Right atrium auricular region (tissue), 2 donors: Measurements from ENCODE around the gene EHD4. TPM values are rescaled to one million over a fixed set of nuclear protein-coding genes. Genes with fewer than 3 reads are reported as not detected.
A peak's percentile ranks its signal among the peaks of the same experiment; 100 is the strongest.

Experiments
- DNase-seq: peaks from one replicate; pipeline ENCODE4 v3.0.0-alpha.2; 2019; ENCODE audit warnings: low spot score
- H3K27ac ChIP-seq, 2 donors: fragments of 200-600 bp; sonication (generic); 1 replicate in 1 of 2; 2 replicates in 1 of 2; pipeline ENCODE4 v1.5.1; 2016 to 2019
- H3K27me3 ChIP-seq, 2 donors: fragments of 200-600 bp; sonication (generic); one replicate each; pipeline versions ENCODE4 v1.5.1 to v1.6.0; 2017 to 2019
- H3K36me3 ChIP-seq: fragments of 200-600 bp; sonication (generic); one replicate; pipeline ENCODE4 v1.5.1; 2016
- H3K4me1 ChIP-seq, 2 donors: fragments of 200-600 bp; sonication (generic); one replicate each; pipeline versions ENCODE4 v1.5.1 to v1.6.0; 2017 to 2019
- H3K4me3 ChIP-seq, 2 donors: fragments of 200-600 bp; sonication (generic); 1 replicate in 1 of 2; 2 replicates in 1 of 2; pipeline ENCODE4 v1.5.1; 2017 to 2019; ENCODE audit warnings: mild to moderate bottlenecking in 1 of 2, moderate library complexity in 1 of 2
- H3K9me3 ChIP-seq, 2 donors: fragments of 200-600 bp; sonication (generic); one replicate each; pipeline ENCODE4 v1.5.1; 2019
- total RNA-seq, 2 donors: library from RNA; depleted of rRNA; stranded (reverse); fragments of >200 nt; gene quantifications; one replicate each; pipeline ENCODE4 v1.1.0, GENCODE V29; 2016
- TF ChIP-seq, protein P1 (sequence below), 2 donors: fragments of 200-600 bp; sonication (generic); IDR thresholded peaks; one replicate each; pipeline ENCODE4 v1.5.1; 2019; ENCODE audit warnings: antibody characterized with exemption in 2 of 2

Gene EHD4
- total RNA-seq, 2 donors from 2014 or later: 22.2 to 26.3 TPM

DNA sequence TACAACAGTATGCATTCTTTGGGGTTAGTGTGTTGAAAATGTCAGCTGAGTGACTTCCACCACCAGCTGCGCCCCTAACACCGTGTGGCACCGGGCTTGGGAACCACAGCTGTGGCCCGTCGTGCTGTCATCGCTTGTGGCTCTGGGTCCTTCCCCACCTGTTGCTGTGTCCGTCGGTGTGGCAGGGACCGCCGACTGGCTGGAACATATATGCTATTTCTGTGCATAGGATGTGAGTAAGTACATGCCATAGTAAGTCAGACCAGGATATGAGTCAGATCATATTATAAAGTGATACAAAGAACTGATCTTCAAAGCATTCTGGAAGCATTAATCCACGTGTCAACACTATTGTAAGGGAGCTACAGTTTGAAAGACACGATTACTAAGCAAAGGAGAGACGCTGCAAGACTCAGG, 31.9 kb downstream of the EHD4 start:
- Histone ChIP-seq H3K9me3 (no peaks in the 10 kb centered on the region), H3K4me1 (peaks cover 0 to 63% of the 10 kb centered on the region in 2 donors), H3K27me3 (no peaks in the 10 kb centered on the region), H3K36me3 (no peaks in the 10 kb centered on the region), H3K27ac (peak overlapping the region in 1 of 2 donors; percentile 24), H3K4me3 (no peak overlapping the region)
- no peak for DNase-seq
- TF ChIP-seq, protein P1, sequence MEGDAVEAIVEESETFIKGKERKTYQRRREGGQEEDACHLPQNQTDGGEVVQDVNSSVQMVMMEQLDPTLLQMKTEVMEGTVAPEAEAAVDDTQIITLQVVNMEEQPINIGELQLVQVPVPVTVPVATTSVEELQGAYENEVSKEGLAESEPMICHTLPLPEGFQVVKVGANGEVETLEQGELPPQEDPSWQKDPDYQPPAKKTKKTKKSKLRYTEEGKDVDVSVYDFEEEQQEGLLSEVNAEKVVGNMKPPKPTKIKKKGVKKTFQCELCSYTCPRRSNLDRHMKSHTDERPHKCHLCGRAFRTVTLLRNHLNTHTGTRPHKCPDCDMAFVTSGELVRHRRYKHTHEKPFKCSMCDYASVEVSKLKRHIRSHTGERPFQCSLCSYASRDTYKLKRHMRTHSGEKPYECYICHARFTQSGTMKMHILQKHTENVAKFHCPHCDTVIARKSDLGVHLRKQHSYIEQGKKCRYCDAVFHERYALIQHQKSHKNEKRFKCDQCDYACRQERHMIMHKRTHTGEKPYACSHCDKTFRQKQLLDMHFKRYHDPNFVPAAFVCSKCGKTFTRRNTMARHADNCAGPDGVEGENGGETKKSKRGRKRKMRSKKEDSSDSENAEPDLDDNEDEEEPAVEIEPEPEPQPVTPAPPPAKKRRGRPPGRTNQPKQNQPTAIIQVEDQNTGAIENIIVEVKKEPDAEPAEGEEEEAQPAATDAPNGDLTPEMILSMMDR (IDR thresholded peaks at IDR 0.05): no peak

DNA sequence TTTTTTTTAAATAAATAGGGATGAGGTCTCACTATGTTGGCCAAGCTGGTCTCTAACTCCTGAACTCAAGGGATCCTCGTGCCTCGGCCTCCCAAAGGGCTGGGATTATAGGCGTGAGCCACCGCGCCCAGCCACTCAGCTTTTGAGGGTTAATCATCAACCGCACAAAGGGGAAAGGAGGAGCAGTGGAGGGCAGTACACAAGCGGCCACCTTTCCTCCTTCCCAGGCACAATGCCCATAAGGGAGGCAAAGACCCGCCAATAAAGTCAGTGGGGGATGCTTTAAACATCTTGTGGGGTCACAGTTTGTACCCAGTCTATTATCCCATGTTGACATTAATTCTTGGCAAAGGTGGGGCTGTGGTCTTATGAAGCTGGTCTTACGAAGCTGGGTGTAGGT, 32.4 kb downstream of the EHD4 start:
- DNase-seq: no peak
- H3K9me3 ChIP-seq: no peaks in the 10 kb centered on the region
- H3K27me3 ChIP-seq: no peaks in the 10 kb centered on the region
- no peaks in the 10 kb centered on the region for H3K36me3 ChIP-seq
- H3K4me1 ChIP-seq: peaks cover 0 to 63% of the 10 kb centered on the region in 2 donors
- TF ChIP-seq, protein P1 (IDR thresholded peaks at IDR 0.05): no peak
- peak overlapping the region in 1 of 2 donors; percentile 24 for H3K27ac ChIP-seq
- H3K4me3 ChIP-seq: no peak overlapping the region

DNA sequence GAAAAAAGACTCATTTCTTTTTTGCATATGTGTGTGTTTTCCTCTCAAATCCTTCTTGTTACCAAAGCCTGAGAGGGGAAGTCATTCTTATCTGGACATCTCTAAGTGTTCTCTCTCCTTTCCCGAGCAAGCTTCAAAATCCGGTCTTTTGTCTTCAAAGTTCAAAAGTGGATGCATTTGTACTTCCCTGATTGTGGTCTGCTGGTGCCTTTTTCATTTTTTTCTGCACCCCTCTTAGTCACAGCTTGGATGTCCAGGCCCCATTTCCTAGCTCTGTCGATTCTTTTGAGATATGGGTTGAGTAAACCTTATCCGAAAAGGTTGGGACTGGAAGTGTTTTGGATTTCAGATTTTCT, 34.8 kb downstream of the EHD4 start:
- DNase-seq: no peak
- peak overlapping the region; percentile 52 to 68 for H3K27ac ChIP-seq
- no peaks in the 10 kb centered on the region for H3K27me3 ChIP-seq
- H3K9me3 ChIP-seq: no peaks in the 10 kb centered on the region
- no peak overlapping the region for H3K4me3 ChIP-seq
- TF ChIP-seq, protein P1 (IDR thresholded peaks at IDR 0.05): no peak
- H3K4me1 ChIP-seq: peaks cover 0 to 70% of the 10 kb centered on the region in 2 donors
- no peaks in the 10 kb centered on the region for H3K36me3 ChIP-seq

DNA sequence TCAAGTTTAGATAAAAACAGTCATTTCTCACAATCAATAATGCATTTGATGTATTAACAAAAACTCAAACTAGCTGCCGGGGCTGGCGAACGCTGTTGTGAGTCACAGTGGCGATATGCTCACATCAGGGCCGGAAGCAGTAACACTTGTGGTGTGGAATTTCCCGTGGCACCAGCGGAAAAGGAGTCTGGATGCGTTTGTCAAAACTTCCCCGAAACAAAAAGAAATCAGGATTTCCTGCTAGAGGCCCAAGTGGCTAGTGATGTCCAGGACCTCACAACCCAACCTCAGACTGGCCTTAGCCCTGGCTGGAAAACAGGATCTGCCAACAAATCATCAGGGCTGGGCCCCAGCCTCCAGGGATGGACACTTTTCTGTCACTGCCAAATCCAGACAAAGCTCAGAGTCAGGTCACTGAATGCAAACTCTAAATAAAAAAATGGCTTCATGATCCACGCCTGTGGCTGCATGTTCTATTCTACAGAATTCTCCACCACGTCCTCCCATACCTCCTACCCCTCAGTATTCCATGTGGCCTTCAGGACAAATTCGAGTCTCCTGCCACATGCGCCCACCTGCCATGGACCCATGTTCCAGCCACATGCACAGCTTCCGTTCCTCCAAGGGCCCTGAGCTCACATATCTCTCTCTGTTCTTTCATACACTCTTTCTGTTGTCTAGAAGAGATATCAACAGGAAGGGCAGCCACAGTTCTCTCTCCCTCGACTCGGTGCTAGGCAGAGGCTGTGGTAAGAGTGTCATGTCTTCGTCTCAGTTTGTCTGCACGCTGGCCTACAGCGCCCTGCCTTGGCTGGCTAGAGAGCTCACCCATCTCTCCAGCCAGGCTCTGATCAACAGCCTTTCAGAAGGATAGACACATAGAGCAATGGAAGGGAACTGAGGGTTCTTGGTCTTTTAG, 35.4 kb downstream of the EHD4 start:
- no peaks in the 10 kb centered on the region for H3K9me3 ChIP-seq
- peak; percentile 79 for DNase-seq
- TF ChIP-seq, protein P1 (IDR thresholded peaks at IDR 0.05): peak in 1 of 2 donors; percentile 13
- peak overlapping the region; percentile 52 to 68 for H3K27ac ChIP-seq
- H3K27me3 ChIP-seq: no peaks in the 10 kb centered on the region
- no peak overlapping the region for H3K4me3 ChIP-seq
- H3K4me1 ChIP-seq: peaks cover 0 to 76% of the 10 kb centered on the region in 2 donors
- no peaks in the 10 kb centered on the region for H3K36me3 ChIP-seq

DNA sequence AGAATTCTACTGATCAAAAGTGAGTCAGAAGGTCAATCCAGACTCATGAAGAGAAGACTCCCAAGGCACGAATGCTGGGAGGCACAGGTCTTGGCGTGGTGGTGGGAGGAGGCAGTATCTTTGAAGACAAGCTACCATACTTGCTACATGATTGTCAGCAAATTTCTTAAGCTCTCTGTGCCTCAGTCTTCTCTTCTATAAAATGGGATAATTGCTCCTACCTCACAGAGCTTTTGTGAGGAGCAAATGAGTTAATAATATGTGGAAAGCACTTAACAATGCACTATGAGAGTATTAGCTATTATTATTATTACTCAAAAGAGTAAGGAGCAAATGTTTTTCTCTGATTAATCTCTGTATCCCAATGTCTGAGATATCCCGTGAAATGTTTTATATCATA, 36.2 kb downstream of the EHD4 start:
- Histone ChIP-seq H3K27ac (peak overlapping the region; percentile 60 to 65), H3K4me1 (peaks cover 0 to 77% of the 10 kb centered on the region in 2 donors), H3K36me3 (no peaks in the 10 kb centered on the region)

More for the DNA sequence above, 36.2 kb downstream of the EHD4 start:
- no peak for DNase-seq
- H3K27me3 ChIP-seq: no peaks in the 10 kb centered on the region
- H3K9me3 ChIP-seq: no peaks in the 10 kb centered on the region
- TF ChIP-seq, protein P1 (IDR thresholded peaks at IDR 0.05): no peak
- H3K4me3 ChIP-seq: no peak overlapping the region
